Astrocyte of the hippocampus (primary cell): ENCODE measurements around the gene SNX5.
A peak's percentile ranks its signal among the peaks of the same experiment; 100 is the strongest.

Experiments used
- DNase-seq: peaks from one replicate; pipeline ENCODE4 v3.0.0; 2011; ENCODE audit warnings: low read depth, low spot score

Gene SNX5

GRCh38 chr20:17992847-17993513 lies 24.4 kb upstream of the SNX5 start:
- DNase-seq = no peak

GRCh38 chr20:17992224-17992637 lies 23.6 kb upstream of the SNX5 start:
- DNase-seq = no peak

- no peak for DNase-seq
Measured at GRCh38 chr20:17990278-17990972, 21.8 kb upstream of the SNX5 start.

GRCh38 chr20:17987988-17988387 lies 19.4 kb upstream of the SNX5 start:
- no peak for DNase-seq

- DNase-seq = no peak
Measured at GRCh38 chr20:17985388-17986018, 16.9 kb upstream of the SNX5 start.

- DNase-seq = no peak
Measured at GRCh38 chr20:17976305-17976704, 7.7 kb upstream of the SNX5 start.

- DNase-seq = peak; percentile 49
Measured at GRCh38 chr20:17972121-17972520, 3.5 kb upstream of the SNX5 start.

GRCh38 chr20:17971300-17972013 lies 2.9 kb upstream of the SNX5 start:
- peak; percentile 85 for DNase-seq

- peak; percentile 54 for DNase-seq
Measured at GRCh38 chr20:17969884-17970409, 1.4 kb upstream of the SNX5 start.

GRCh38 chr20:17969278-17969883 lies 787 bp upstream of the SNX5 start:
- peak; percentile 56 for DNase-seq

GRCh38 chr20:17967521-17968365 lies 851 bp downstream of the SNX5 start:
- DNase-seq = peak; percentile 31

- peak; percentile 56 for DNase-seq
Measured at GRCh38 chr20:17966432-17967310, 1.9 kb downstream of the SNX5 start.

GRCh38 chr20:17965042-17965697 lies 3.4 kb downstream of the SNX5 start:
- DNase-seq = no peak

- DNase-seq = no peak
Measured at GRCh38 chr20:17964632-17965031, 4.0 kb downstream of the SNX5 start.

GRCh38 chr20:17964073-17964472 lies 4.5 kb downstream of the SNX5 start:
- DNase-seq = no peak

- DNase-seq = no peak
Measured at GRCh38 chr20:17963114-17963897, 5.3 kb downstream of the SNX5 start.

GRCh38 chr20:17961587-17961940 lies 7.0 kb downstream of the SNX5 start:
- peak; percentile 9 for DNase-seq

GRCh38 chr20:17960927-17961586 lies 7.5 kb downstream of the SNX5 start:
- peak; percentile 49 for DNase-seq
